Left renal pelvis (tissue), 4 donors: ENCODE measurements around the gene CCND2. TPM values are rescaled to one million over a fixed set of nuclear protein-coding genes. Genes with fewer than 3 reads are reported as not detected.
"Not testable (repeated sequence)": the region's sequence is repeated elsewhere in the genome, so short reads cannot be mapped to it uniquely, and the experiment has no call there.

Experiments
- DNase-seq, 4 donors: peaks; one replicate each; pipeline ENCODE4 v3.0.0-alpha.2; 2013; ENCODE audit warnings: low read depth in 4 of 4, low spot score in 3 of 4
- polyA plus RNA-seq, 4 donors: library from polyadenylated mRNA; unstranded; fragments of 120-200 nt; gene quantifications; one replicate each; pipeline ENCODE4 v1.2.1, GENCODE V29; 2013; ENCODE audit not compliant: insufficient read length in 4 of 4

CCND2 gene
- 10 to 100 TPM; 60.2 to 78.0 (median 66.0) TPM for polyA plus RNA-seq

DNA sequence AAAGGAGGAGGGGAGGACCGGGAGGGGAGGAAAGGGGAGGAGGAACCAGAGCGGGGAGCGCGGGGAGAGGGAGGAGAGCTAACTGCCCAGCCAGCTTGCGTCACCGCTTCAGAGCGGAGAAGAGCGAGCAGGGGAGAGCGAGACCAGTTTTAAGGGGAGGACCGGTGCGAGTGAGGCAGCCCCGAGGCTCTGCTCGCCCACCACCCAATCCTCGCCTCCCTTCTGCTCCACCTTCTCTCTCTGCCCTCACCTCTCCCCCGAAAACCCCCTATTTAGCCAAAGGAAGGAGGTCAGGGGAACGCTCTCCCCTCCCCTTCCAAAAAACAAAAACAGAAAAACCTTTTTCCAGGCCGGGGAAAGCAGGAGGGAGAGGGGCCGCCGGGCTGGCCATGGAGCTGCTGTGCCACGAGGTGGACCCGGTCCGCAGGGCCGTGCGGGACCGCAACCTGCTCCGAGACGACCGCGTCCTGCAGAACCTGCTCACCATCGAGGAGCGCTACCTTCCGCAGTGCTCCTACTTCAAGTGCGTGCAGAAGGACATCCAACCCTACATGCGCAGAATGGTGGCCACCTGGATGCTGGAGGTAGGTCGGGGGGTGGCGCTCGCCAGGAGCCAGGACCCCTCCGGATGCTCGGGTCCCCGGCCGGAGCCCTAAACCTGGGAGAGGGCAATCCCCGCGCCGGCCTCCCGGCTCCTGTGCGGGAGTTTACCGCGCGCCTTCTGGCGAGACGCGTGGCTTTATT is at the start of gene CCND2:
CCND2 (plus strand) TSS at position 111 of the 744 bp plus-strand sequence; CDS start at position 390, 279 bp downstream.
- peak in 3 of 4 donors; percentile 86 to 92 (median 88) for DNase-seq

DNA sequence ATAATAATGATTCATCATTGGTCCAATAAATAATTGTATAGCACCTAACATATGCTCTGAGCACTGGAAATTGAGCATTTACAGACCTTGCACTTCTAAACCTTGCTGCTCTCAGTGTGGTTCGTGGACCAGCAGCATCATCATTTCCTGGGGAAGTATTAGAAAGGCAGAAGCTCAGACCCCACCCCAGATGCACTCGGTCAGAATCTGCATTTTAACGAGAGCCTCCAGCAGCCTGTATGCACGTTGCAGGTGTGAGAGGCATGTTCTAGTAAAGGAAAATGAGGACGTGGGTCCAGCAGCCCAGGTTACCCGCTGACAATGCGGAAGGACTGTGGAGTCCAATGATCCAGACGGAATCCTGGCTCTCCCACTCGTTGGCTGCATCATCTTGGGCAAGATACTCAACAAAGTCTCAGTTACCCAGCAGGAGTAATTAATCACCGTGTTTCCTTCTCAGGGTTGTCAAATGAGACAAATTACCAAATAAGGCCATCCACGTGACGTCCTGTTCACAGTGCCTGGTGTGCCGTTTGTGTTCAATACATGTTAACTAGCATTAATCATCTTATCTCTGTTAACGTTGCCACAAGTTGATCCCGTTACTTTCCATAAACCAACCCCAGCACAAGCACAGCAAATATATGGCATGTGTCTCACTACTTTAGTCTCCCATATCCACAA is 49.2 kb upstream of the CCND2 start:
- DNase-seq, result no peak

DNA sequence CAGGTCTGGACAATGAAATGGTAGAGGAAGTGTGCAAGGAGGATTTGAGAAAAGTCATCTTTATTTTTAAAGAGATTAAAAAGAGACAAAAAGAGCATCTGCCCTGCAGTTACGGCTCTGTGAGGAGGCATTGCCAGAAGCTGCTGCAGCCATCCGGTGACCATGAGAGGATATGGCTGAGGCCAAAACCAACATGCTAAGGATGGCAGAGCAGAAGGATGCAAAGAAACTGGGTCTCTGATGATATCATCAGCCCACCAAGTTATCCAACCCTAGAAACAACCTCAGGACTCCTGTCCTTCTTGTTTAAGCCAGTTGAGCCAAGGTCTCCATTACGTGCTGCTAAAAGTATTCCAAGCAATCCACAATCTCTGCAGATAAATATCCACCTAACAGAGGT is 48.0 kb upstream of the CCND2 start:
- DNase-seq, result no peak

DNA sequence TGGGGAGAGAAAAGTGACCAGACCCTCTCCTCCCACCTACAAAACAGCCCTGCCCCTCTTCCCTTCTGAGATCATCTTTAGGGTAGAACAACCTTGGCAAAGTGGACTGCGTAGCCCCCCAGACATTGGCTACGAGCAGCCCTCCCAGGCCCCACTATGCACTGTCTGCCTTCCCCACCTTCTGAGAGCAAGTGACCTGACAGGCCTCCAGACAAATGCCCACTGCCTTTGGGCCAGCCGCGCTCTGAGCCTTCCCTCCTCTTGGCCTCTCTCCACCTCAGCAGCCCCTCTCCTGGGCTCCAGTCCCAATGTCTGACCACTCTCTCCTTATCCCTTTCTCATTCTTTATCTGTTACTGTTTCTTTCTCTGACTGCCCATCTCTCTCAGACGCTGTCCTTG is 46.5 kb upstream of the CCND2 start:
- no peak for DNase-seq

DNA sequence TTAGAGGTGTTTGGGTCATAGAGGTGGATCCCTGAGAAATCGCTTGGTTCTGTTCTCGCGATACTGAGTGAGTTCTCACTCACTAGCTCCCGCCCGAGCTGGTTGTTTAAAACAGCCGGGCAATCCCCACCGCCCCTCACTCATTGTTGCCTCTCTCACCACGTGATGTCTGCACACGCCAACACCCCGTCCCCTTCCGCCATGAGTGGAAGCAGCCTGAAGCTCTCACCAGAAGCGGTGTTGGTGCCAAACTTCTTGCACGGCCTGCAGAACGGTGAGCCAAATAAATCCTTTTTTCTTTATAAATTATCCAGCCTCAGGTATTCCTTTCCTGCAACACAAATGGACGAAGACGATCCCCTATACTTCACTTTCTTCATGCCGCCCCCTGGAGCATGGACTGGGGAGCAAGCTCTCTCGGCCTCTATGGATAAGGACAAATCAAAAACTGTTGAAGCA is 45.4 kb upstream of the CCND2 start:
- no peak for DNase-seq

DNA sequence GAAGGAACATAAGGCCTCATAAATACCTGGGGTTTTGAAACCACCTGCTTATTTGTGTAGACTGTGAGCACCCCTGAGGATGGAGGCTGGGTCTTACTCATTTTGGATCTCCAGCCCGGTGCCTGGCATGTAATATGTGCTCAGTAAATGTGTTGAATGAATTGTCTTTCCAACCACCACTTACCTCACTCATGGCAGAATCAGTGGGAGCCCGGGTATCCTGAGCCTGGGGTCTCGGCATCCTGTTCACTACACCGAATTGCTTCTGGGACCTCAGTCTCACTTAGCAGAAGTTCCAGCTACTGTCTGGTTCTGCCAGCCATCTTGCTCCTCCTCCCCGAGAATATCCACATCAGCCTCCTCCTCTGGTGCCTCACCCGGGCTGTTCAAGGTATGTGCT is 43.0 kb upstream of the CCND2 start:
- DNase-seq, result no peak

DNA sequence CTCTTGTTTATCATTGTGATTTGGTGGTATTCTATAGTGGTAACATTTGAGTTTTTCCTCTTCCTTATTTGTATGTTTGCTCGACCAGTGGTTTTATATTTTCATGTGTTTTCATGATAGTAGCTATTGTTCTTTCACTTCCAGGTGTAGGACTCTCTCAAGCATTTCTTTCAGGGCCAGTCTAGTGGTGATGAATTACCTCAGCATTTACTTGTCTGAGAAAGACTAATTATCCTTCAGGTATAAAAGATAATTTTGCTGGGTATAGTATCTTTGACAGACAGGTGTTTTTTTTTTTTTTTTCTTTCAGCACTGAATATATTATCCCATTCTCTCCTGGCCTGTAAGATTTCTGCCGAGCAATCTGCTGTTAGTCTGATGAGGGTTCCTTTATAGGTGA is 35.0 kb upstream of the CCND2 start:
- DNase-seq, result no peak

DNA sequence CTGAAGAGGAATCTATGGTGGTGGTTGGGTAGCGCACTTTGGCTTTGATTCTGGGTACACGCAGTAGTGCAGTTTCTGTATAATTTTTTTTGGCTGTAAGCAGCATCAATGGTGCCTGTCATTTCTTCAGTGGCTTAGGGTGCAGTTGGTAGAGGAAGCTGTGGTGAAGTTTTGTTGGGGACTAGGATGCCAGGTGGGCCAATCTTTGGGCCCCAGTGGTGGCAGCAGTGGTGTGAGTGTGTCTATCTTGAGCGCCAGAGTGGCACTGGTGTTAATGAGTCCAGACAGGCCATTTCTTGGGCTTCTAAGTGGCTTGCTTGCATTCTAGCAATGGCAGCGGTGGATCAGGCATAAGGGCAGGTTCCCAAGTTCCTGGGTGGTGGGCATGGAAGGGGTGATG is 33.8 kb upstream of the CCND2 start:
- DNase-seq, result no peak

DNA sequence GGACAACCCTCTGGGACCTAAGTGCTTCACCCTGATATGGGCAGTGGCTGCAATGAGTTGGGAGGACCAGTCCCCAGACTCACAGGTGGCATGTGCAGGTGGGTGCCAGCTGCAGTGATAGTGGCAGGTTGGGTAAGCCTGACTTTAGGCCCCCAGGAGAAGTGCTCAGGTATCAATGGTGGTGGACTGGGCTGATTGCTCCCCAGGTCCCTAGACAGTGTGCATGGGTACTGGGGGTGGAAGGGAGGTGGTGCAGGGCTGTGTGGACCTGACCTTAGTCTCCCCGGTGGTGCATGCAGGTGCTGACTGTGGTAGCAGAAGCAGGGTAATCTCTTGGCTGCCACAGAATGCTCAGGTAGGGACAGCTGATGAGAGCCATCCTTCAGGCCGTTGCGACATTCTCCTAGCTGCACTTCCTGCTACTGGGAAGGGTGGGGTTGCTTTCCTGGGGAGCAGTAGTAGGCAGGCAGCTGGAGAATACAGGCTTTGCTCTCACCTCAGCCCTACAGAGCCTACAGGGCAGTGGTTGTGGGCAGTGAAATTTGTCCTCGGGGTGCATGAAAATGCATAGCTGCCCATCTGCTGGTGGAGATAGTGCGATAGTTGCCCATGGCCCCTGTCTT is 33.3 kb upstream of the CCND2 start:
- DNase-seq, result no peak

DNA sequence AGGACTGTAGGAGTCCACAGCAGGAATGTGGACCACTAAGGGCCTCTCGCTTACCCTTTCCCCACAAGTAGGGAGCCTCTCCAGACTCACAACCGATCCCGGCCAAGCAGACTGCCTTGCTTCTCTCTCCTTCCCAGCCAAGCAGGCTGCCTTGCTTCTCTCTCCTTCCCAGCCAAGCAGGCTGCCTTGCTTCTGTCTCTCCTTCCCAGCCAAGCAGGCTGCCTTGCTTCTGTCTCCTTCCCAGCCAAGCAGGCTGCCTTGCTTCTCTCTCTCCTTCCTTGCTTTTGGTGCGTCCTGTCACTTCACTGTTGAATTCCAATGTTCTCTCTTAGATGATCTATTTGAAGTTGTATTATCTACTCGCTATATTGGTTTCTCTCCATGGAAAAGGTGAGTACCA is 32.6 kb upstream of the CCND2 start:
- no peak for DNase-seq

DNA sequence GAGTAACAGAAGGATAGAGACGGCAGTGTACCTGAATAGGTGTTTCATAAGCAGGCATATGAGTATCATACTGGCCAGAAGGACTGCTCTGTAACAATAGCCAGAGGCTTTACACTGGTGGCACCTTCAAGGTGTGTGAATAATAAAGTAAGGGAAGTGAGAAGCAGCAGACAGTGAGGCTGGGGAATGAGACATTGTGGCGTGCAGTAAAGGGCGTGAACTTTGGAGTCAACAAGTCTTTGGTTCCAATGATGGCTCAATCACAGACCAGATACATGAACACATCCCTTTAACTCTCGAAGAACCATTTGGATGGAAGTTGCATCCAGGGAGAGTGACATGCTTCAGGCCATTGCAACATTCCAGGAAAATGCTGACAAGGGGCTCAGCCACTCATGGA is 32.0 kb upstream of the CCND2 start:
- no peak for DNase-seq

DNA sequence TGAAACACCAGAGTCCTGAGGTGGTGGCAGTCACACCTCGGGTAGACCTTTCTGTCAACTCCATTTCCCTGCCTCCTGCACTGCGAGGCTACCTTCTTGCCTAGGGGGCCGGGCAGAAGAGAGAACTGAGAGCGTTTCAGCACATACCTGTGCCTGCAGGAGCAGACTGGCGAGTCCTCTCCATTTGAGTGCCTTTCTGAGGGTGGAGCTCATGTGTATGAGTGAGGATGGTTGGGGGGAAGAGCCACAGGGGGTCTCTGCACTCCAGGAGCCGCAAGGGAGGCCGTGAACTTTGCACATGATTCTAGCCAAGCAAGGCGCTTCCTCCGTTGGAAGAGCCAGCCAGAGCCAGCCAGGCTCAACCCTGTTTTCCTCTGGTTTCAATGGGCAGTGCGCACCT is 31.0 kb upstream of the CCND2 start:
- DNase-seq, result no peak

DNA sequence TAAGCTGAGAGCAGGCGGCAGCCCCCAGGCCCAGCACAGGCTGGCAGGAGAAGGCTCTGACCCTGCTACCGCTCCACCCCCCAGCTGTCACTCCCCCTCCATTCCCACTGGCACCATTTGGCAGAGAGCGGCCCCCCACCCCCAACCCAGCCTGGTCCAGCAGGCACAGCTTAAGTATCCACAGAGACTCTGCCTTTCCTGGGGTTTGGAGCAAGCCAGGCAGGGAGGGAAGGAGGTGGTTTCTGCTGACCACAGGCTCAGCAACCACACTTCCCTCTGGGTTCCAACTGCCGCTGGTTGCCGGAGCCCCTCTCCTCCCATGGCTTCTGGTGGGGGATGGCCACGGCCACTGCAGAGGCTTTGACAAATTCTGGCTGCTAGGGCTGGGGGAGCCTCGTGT is 30.5 kb upstream of the CCND2 start:
- no peak for DNase-seq

DNA sequence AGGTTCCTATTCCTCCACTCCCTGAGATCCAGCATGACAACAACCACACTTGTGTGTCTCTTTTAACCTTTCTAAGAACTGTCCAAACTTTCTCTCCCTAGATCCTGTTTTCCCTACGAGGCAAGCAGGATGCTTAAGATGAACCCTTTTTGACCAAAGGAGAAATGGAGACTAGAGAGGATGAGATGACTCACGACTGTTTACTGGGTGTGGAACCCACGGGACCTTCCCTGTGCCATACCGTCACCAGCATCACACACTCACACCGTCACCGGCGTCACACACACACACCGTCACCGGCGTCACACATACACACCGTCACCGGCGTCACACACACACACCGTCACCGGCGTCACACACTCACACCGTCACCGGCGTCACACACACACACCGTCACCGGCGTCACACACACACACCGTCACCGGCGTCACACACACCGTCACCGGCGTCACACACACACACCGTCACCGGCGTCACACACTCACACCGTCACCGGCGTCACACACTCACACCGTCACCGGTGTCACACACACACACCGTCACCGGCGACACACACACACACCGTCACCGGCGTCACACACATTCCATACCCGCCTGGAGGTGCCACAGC is 30.0 kb upstream of the CCND2 start:
- DNase-seq, result not testable (repeated sequence)

DNA sequence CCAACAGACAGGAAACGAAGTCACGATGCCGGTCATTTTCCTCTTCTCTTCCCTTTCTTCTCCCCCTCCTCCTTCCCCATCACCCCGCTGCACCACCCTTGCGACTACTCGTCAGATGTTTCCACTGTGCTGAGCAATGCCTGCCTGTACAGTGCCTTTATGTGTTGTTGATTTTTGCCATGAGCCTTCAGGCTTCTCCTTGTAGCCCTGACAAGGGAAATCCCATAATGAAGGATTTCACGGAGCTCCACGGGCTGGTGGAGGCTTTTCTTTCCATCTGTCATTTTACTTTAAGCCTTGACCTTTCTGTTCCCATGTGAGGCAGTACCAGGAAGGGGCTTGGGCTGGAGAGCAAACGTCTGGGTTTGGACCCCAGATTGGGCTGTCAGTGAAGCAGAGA is 28.7 kb upstream of the CCND2 start:
- no peak for DNase-seq

DNA sequence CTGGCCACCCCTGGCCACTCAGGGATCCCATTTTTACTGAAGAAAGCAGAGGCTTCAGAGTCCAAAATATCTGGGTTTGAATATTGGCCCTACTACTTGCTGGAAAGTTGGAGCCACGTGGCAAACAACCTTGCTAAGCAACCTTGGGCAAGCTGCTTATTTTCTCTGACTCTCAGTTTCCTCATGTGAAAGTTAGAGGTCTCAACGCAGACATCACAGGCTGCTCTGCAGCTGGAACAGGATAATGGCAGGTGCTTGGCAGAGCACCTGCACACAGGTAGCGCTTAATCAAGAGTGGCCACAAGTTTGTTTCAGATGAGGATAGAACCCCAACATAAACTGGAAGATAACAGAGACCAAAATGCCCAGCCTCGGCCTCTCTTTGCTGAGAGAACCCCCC is 28.1 kb upstream of the CCND2 start:
- DNase-seq, result no peak

DNA sequence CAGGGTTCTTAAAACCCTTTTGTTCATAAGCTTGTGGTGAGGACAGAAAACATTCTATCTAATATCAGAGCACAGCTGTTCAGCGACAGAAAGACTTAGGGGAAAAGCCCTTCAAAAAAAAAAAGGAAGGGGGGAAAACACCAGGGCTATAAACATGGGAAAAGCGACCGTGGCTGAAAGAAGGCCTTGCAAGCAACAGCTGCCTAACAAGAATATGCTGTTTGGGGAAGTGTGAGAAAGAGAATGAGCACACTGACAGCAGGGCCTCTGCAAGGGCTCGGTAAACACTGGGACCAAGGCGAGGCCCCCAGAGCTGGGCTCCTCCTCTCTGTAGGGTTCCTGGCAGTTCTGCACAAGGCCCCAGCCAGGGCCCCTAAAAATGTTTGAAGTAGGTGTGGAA is 27.4 kb upstream of the CCND2 start:
- no peak for DNase-seq

DNA sequence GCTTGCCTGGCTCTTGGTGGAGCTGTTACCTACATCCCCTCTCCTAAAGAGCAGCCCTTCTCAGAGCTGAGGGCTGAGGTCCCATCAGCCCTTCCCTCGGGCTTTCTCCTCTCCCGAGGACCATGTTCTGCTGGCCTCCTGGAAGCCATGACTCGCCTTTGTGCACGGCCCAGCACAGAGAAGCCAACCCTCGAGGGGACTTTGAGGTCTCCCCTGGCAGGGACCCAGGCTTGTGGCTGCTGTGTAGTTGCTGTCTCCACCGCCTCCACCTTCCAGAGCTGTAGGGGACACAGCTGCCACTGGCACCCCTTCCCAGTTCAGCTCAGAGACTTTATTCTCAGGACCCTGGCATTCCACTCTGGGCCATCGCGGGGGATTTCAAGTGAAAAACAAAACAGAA is 22.9 kb upstream of the CCND2 start:
- no peak for DNase-seq

DNA sequence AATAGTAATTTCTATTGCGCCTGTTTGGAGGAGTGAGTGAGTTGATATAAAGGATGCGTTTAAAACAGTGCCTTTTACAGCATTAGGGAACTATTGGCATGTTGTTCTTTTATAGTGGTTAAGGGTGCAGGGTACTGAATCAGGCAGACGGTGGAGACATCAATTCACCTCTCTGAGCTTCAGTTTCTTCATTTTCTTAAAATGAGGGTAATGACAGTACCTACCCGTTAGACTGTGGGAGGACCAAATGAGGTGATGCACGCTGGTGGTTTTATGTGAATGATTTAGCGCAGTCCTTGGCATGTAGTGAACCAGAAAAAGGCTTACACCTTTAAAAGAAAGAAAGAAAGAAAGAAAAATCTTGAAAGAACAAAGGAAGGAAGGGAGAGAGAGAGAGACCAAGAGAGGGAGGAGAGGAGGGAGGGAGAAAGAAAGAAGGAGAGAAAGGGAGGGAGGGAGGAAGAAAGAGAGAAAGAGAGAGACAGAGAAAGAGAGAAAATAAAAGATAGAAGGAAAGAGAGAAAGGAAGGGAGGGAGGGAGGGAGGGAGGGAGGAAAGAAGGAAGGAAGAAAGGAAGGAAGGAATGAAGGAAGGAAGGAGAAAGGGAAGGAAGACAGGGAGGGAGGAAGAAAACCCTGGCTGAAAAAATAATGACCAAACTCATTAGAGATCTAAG is 22.2 kb upstream of the CCND2 start:
- DNase-seq, result no peak

DNA sequence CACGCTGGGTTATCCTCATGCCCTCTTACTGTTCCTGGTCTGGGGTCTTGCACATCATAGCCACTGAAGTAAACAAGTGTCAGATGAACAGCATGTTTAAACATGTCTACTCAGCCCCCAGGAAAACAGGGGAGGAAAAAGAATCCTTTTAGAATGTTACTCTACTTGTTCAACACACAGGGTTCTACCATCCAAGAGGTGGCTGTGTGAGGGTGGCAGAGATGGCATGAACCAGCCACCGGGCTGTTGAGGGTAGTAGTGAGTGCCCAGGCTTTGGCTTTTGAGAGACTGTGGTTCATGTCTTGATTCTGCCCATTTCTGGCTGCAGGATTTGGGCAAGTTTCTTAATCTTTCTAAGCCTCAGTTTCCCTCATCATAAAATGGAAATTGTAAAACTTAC is 21.6 kb upstream of the CCND2 start:
- no peak for DNase-seq

DNA sequence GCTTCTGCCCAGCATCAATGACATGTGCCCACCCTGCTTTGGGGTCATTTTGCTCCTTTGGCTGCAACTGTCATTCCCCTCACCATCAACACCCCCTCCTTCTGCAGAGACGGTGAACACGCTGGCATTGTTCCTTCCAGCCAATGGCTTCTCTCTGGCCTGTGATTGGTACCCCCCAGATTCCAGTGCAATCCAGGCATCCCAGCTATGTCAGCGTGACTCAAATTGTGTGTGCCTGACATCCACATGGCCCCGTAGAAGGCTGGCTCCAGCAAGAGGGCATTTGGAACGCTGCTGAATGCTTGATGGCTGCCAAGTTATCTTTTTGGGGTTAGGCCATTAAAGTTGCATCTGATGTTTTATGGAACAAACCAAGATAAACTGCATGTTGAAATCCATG is 21.0 kb upstream of the CCND2 start:
- no peak for DNase-seq
